Measurements from ENCODE around the gene PPP4C.

Gene PPP4C

DNA sequence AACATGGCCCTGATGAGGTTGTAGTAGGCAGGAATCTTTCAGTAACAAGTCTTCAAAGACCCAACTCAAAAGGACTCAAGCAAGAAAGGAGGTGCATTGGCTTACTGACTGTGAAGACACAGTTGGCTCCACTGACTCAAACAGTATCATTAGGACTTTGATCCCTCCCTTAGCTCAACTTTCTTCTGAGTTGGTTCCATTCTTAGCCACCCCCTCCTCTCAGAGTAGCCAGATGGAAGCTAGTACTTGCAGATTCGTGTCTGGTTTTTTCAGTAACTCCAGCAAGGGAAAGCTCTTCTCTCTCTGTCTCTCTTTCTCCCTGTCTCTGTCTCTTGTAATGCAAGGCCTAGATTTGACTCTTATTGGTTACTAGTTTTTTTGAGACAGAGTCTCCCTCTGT lies 52.2 kb downstream of the PPP4C start:
- no peak for DNase-seq (ENCODE audit: low spot score)

DNA sequence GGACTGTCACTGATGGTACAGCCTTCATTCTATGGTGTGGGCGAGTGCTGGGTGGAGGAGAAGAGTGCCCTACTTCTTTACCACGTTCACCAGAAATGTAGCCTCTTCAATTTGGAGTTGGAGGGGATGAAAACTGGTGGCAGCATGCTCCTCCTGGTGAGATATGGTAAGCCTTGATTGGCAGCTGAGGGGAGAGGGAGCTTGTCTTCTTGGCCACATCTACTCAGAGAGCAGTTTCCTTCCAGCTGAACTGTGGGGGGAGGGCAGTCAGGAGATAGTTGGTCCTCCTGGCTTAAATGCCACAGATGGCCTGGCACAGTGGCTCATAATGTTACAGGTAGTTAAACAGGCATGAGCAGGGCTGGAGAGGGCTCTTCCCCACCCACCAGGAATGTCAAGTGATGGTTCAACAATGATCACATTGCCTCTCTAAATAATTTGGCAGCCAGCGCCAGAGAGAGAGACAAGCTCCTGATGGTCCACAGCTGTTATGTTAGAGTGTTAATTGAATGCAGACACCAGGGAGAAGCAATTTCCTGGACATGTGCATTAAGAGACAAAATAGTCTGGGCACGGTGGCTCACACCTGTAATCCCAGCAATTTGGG lies 56.2 kb downstream of the PPP4C start:
- no peak for DNase-seq (ENCODE audit: low spot score)

DNA sequence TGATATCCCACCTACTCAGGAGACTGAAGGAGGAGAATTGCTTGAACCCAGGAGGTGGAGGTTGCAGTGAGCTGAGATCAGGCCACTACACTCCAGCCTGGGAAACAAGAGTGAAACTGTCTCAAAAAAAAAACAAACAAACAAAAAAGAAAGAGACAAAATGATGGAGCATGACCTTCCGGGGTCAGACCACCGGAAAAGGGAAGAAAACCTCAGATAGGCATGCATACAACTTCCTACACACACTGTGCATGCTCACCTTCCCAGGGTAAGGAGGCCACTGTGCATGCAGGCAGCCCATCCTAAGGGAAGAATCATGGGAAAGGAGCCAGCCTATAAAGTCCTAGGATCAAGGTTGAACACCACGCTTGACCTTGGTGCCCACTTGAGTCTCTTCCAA lies 56.8 kb downstream of the PPP4C start:
- no peak for DNase-seq (ENCODE audit: low spot score)

Measured in kidney capillary endothelial cell (primary cell).